GM19023 (cell line): ENCODE data around the gene ANO1.
"Not testable (repeated sequence)": the region's sequence is repeated elsewhere in the genome, so short reads cannot be mapped to it uniquely, and the experiment has no call there.

Experiments used
- ATAC-seq: cut with Tn5 transposase; IDR thresholded peaks from one replicate; pipeline ENCODE4 v1.9.1; 2021; ENCODE audit warnings: mild to moderate bottlenecking, moderate library complexity; ENCODE audit not compliant: unreplicated experiment

Gene ANO1

GRCh38 chr11:70183483-70184176 lies 105.5 kb downstream of the ANO1 start:
- no peak for ATAC-seq

- no peak for ATAC-seq
These were observed 106.3 kb downstream of the ANO1 start for GRCh38 chr11:70184396-70184795.

GRCh38 chr11:70185348-70186055 lies 107.4 kb downstream of the ANO1 start:
- ATAC-seq: no peak

- ATAC-seq: no peak
These were observed 108.3 kb downstream of the ANO1 start for GRCh38 chr11:70186420-70186819.

- no peak for ATAC-seq
These were observed 108.8 kb downstream of the ANO1 start for GRCh38 chr11:70186936-70187335.

- no peak for ATAC-seq
These were observed 109.7 kb downstream of the ANO1 start for GRCh38 chr11:70187771-70188170.

- no peak for ATAC-seq
These were observed 111.5 kb downstream of the ANO1 start for GRCh38 chr11:70189622-70190021.

GRCh38 chr11:70191495-70192140 lies 113.5 kb downstream of the ANO1 start:
- no peak for ATAC-seq

- ATAC-seq: no peak
These were observed 114.7 kb downstream of the ANO1 start for GRCh38 chr11:70192666-70193410.

GRCh38 chr11:70193411-70194292 lies 115.5 kb downstream of the ANO1 start:
- no peak for ATAC-seq

GRCh38 chr11:70194792-70195791 lies 117.0 kb downstream of the ANO1 start:
- ATAC-seq: no peak

- no peak for ATAC-seq
These were observed 122.2 kb downstream of the ANO1 start for GRCh38 chr11:70200212-70200844.

- ATAC-seq: not testable (repeated sequence)
These were observed 122.9 kb downstream of the ANO1 start for GRCh38 chr11:70201047-70201446.

- no peak for ATAC-seq
These were observed 124.1 kb downstream of the ANO1 start for GRCh38 chr11:70201882-70202861.

- ATAC-seq: peak; percentile 57
These were observed 125.0 kb downstream of the ANO1 start, which contains the start of gene FADD for GRCh38 chr11:70202920-70203750. TSS of gene FADD (plus strand) at chr11:70203296. CDS start at chr11:70203460, 164 bp downstream.

- ATAC-seq: peak; percentile 41
These were observed 125.8 kb downstream of the ANO1 start for GRCh38 chr11:70203751-70204465.
